ENCODE results near the gene VPS4B. TPM values are rescaled to one million over a fixed set of nuclear protein-coding genes. Genes with fewer than 3 reads are reported as not detected.
A peak's percentile ranks its signal among the peaks of the same experiment; 100 is the strongest.

The VPS4B gene
- total RNA-seq, 1 donor from 2014 or later, result 42.9 TPM

GRCh38 chr18:63346480-63347183 lies 75.6 kb downstream of the VPS4B start:
- no peak overlapping the region for H3K4me3 ChIP-seq (ENCODE audit: low read depth, low read length)
- no peak for TF ChIP-seq CTCF (conservative IDR thresholded peaks at IDR 0.05; ENCODE audit: low read depth, low read length)
- no peak for DNase-seq (ENCODE audit: low read depth)

GRCh38 chr18:63346031-63346430 lies 76.2 kb downstream of the VPS4B start:
- no peak for DNase-seq (ENCODE audit: low read depth)
- no peak for TF ChIP-seq CTCF (conservative IDR thresholded peaks at IDR 0.05; ENCODE audit: low read depth, low read length)
- no peak overlapping the region for H3K4me3 ChIP-seq (ENCODE audit: low read depth, low read length)

DNA sequence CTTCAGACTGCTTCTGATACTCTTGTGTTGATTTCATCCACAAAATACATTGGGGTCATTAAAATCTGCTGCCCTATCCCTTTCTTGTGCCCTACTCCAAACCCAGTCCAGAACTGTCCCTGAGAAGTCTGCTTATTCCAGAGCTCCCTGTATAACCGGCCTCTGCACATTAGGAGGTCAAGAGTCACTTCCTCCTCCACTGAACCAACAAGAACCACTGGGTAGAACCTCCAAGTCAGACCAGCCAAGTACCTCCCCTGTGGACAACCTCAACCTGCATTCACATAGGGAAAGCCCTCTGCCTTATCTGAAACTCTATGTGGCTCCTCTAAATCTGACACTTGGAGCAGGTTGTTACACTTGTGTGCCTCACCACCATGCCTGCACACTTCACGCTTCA lies 77.4 kb downstream of the VPS4B start:
- no peak overlapping the region for H3K4me3 ChIP-seq (ENCODE audit: low read depth, low read length)
- no peak for TF ChIP-seq CTCF (conservative IDR thresholded peaks at IDR 0.05; ENCODE audit: low read depth, low read length)
- no peak for DNase-seq (ENCODE audit: low read depth)

DNA sequence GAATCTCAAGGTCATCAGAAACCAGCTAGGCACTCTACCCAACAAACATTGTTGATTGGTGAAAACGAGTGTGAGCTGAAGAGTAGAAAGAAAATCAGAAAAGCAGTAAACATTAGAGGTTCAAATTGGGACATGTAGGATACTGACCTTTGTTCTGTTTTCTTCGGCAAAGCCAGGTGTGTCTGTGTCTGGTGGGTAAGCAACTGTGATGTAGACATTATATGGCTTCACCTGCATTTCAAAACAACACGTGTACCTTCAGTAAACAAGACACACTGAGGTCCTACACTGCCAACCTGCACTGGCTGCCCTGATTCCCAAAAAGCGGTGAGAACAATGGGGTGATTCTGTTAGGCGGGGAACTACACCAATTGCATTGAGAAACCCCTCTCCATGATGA lies 78.0 kb downstream of the VPS4B start:
- no peak for TF ChIP-seq CTCF (conservative IDR thresholded peaks at IDR 0.05; ENCODE audit: low read depth, low read length)
- no peak overlapping the region for H3K4me3 ChIP-seq (ENCODE audit: low read depth, low read length)
- no peak for DNase-seq (ENCODE audit: low read depth)

GRCh38 chr18:63342206-63342605 lies 80.1 kb downstream of the VPS4B start:
- peak; percentile 50 for TF ChIP-seq CTCF (conservative IDR thresholded peaks at IDR 0.05; ENCODE audit: low read depth, low read length)
- no peak for DNase-seq (ENCODE audit: low read depth)
- no peak overlapping the region for H3K4me3 ChIP-seq (ENCODE audit: low read depth, low read length)

GRCh38 chr18:63339920-63340484 lies 82.3 kb downstream of the VPS4B start:
- no peak overlapping the region for H3K4me3 ChIP-seq (ENCODE audit: low read depth, low read length)
- DNase-seq (ENCODE audit: low read depth), result no peak
- peak; percentile 77 for TF ChIP-seq CTCF (conservative IDR thresholded peaks at IDR 0.05; ENCODE audit: low read depth, low read length)

Other genes with a start within 250 kb of the VPS4B start
- 3.0 and 4.7 TPM in 2 replicates for gene BCL2, start 102.7 kb downstream of the VPS4B start, total RNA-seq
- 25.4 and 38.3 TPM in 2 replicates for gene KDSR, start 55.3 kb downstream of the VPS4B start, total RNA-seq
- 0.17 TPM in 1 of 2 replicates, not detected in the other for gene SERPINB5, start 54.5 kb upstream of the VPS4B start, total RNA-seq
- gene SERPINB12, start 119.9 kb upstream of the VPS4B start, total RNA-seq, result not detected in 2 replicates
- not detected in 2 replicates for gene SERPINB13, start 164.9 kb upstream of the VPS4B start, total RNA-seq
- gene SERPINB4, start 221.8 kb upstream of the VPS4B start, total RNA-seq, result not detected in 2 replicates
- 0.12 TPM in 1 of 2 replicates, not detected in the other for gene SERPINB3, start 239.4 kb upstream of the VPS4B start, total RNA-seq